Cardiac fibroblast (primary cell): ENCODE measurements around the gene FBLN1.

Experiments used
- DNase-seq, 2 donors: peaks; one replicate each; pipeline versions ENCODE4 v3.0.0 to v3.0.0-alpha.2; 2010; ENCODE audit warnings: low read depth in 2 of 2
- H3K4me3 ChIP-seq, 2 donors: replicated peaks in 1 of 2; 1 replicate in 1 of 2; 2 replicates in 1 of 2; pipeline ENCODE4 v1.5.1; 2011; ENCODE audit warnings: low read depth in 2 of 2, low read length in 2 of 2, mild to moderate bottlenecking in 2 of 2, moderate library complexity in 1 of 2
- TF ChIP-seq, protein P1 (sequence below): IDR thresholded peaks from one replicate; pipeline ENCODE4 v1.5.1; 2011; ENCODE audit warnings: low read depth, mild to moderate bottlenecking, low read length, inconsistent platforms

FBLN1 gene

DNA sequence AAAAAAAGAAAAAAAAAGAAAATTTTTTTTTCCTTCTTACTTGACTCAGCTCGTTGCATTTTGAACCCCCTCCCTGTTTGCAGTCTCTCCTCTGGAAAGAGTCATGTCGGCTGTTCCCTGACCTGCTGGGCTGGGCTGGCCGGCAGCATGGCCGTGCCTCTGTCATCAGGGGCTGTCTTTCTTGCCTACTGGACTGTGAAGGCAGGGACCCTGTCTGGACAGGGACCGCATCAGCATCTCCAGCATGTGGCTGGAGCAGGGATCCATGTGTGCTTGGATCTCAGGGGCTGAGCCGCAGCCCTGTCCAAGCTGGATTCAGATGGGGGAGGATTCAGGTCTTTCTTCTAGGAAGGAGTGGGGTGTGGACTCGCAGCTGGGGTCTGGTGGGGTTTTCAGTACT lies 15.5 kb downstream of the FBLN1 start:
- H3K4me3 ChIP-seq, result no peak overlapping the region
- TF ChIP-seq, protein P1, sequence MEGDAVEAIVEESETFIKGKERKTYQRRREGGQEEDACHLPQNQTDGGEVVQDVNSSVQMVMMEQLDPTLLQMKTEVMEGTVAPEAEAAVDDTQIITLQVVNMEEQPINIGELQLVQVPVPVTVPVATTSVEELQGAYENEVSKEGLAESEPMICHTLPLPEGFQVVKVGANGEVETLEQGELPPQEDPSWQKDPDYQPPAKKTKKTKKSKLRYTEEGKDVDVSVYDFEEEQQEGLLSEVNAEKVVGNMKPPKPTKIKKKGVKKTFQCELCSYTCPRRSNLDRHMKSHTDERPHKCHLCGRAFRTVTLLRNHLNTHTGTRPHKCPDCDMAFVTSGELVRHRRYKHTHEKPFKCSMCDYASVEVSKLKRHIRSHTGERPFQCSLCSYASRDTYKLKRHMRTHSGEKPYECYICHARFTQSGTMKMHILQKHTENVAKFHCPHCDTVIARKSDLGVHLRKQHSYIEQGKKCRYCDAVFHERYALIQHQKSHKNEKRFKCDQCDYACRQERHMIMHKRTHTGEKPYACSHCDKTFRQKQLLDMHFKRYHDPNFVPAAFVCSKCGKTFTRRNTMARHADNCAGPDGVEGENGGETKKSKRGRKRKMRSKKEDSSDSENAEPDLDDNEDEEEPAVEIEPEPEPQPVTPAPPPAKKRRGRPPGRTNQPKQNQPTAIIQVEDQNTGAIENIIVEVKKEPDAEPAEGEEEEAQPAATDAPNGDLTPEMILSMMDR, result no peak
- no peak for DNase-seq

- DNase-seq, result peak in 1 of 2 donors; percentile 34
- TF ChIP-seq, protein P1, result no peak
- no peak overlapping the region for H3K4me3 ChIP-seq
These were observed 15.9 kb downstream of the FBLN1 start for GRCh38 chr22:45518580-45518991.

DNA sequence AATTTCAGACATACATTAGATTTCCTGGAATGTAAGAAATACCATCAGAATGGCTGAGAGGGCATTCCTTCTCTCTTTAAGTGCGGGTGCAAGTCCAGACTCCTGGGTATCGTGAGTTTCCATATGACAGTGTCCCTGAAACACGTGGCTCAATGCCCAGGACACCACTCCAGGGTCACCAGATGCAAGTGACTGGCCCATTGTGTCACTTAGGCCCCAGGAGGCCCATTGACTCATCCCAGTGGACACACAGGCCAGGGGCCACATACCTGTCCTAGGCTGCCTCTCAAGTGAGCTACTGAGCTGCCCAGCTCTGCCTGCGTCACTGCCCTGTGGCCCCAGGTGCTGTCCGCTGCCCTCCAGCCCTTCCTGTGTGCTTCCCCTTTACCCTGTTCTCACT lies 18.5 kb downstream of the FBLN1 start:
- TF ChIP-seq, protein P1, result no peak
- no peak for DNase-seq
- H3K4me3 ChIP-seq, result no peak overlapping the region

- DNase-seq, result no peak
- H3K4me3 ChIP-seq, result no peak overlapping the region
- TF ChIP-seq, protein P1, result no peak
These were observed 19.8 kb downstream of the FBLN1 start for GRCh38 chr22:45522462-45522861.

DNA sequence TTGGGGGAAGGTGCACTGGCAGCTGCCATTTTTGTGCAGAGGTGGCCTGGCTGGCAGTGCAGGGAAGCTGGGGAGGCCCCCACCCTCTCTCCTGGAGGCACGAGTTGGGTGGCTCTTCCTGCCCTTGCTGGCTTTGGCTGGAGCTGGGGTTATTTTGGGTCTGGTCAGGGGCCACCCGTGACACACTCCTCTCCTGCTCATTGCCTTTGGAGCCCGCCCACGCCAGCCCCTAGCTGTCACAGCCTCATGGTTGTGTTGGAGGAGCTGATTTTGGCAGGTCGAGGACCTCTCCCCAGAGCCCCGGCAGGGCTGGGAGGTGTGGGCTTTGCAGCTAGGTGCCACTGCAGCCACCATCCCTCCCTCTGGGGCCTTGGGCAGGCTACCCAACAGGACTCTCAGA lies 21.5 kb downstream of the FBLN1 start:
- no peak for DNase-seq
- no peak overlapping the region for H3K4me3 ChIP-seq
- TF ChIP-seq, protein P1, result no peak

GRCh38 chr22:45524966-45525365 lies 22.3 kb downstream of the FBLN1 start:
- TF ChIP-seq, protein P1, result no peak
- H3K4me3 ChIP-seq, result no peak overlapping the region
- DNase-seq, result no peak

DNA sequence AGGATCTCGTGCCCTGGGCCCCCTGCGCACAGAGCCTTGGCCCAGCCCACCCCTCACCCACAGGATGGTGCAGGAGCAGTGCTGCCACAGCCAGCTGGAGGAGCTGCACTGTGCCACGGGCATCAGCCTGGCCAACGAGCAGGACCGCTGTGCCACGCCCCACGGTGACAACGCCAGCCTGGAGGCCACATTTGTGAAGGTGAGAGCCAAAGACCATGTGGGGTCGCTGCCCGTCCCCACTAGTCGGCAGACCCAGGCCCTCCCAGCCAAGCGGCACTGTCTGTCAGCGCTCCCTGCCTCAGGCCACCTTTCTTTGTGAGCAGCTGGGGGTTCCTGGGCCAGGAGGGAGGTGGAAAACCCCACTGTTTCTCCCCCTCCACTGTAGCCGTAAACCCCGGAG lies 22.8 kb downstream of the FBLN1 start:
- TF ChIP-seq, protein P1, result no peak
- DNase-seq, result no peak
- H3K4me3 ChIP-seq, result no peak overlapping the region
